ENCODE results near the gene NTHL1.
A peak's percentile ranks its signal among the peaks of the same experiment; 100 is the strongest.

Gene NTHL1

GRCh38 chr16:2047330-2048115 lies at the start of gene NTHL1, which contains the start of gene TSC2:
Gene NTHL1, minus strand, starts transcription at chr16:2047834. Its CDS starts 11 bp downstream, at chr16:2047823.
Gene TSC2, plus strand, starts transcription at chr16:2047985. Its CDS starts 631 bp downstream, at chr16:2048616.
- no peaks in the 10 kb centered on the region for H3K27me3 ChIP-seq (ENCODE audit: control insufficient read depth, insufficient read depth, low read length)
- H3K9ac ChIP-seq (ENCODE audit: low read depth, low read length) = peak within 1 kb of the TSS; percentile 92
- H3K4me3 ChIP-seq (ENCODE audit: low read depth, low read length) = peak within 1 kb of the TSS; percentile 88
- peaks cover 5% of the 10 kb centered on the region for H3K4me1 ChIP-seq (ENCODE audit: control insufficient read depth, insufficient read depth, low read length)
- H3K9me3 ChIP-seq (ENCODE audit: control insufficient read depth, insufficient read depth, low read length) = no peaks in the 10 kb centered on the region
- H3K36me3 ChIP-seq (ENCODE audit: control insufficient read depth, insufficient read depth, low read length) = peaks cover 11% of the 10 kb centered on the region

- Histone ChIP-seq H3K4me1 (ENCODE audit: control insufficient read depth, insufficient read depth, low read length) (no peaks in the 10 kb centered on the region), H3K4me3 (ENCODE audit: low read depth, low read length) (no peak overlapping the region), H3K27me3 (ENCODE audit: control insufficient read depth, insufficient read depth, low read length) (no peaks in the 10 kb centered on the region), H3K9me3 (ENCODE audit: control insufficient read depth, insufficient read depth, low read length) (no peaks in the 10 kb centered on the region), H3K36me3 (ENCODE audit: control insufficient read depth, insufficient read depth, low read length) (peaks cover 28% of the 10 kb centered on the region), H3K9ac (ENCODE audit: low read depth, low read length) (no peak overlapping the region)
These were observed 49.4 kb upstream of the NTHL1 start for GRCh38 chr16:2096853-2097595.

- no peak overlapping the region for H3K9ac ChIP-seq (ENCODE audit: low read depth, low read length)
- peaks cover 25% of the 10 kb centered on the region for H3K36me3 ChIP-seq (ENCODE audit: control insufficient read depth, insufficient read depth, low read length)
- no peak overlapping the region for H3K4me3 ChIP-seq (ENCODE audit: low read depth, low read length)
These were observed 48.4 kb upstream of the NTHL1 start for GRCh38 chr16:2095918-2096582.

GRCh38 chr16:2095315-2095853 lies 47.8 kb upstream of the NTHL1 start:
- H3K4me3 ChIP-seq (ENCODE audit: low read depth, low read length) = no peak overlapping the region
- H3K9me3 ChIP-seq (ENCODE audit: control insufficient read depth, insufficient read depth, low read length) = no peaks in the 10 kb centered on the region
- peaks cover 22% of the 10 kb centered on the region for H3K36me3 ChIP-seq (ENCODE audit: control insufficient read depth, insufficient read depth, low read length)
- H3K27me3 ChIP-seq (ENCODE audit: control insufficient read depth, insufficient read depth, low read length) = no peaks in the 10 kb centered on the region
- H3K9ac ChIP-seq (ENCODE audit: low read depth, low read length) = no peak overlapping the region
- H3K4me1 ChIP-seq (ENCODE audit: control insufficient read depth, insufficient read depth, low read length) = no peaks in the 10 kb centered on the region

More at GRCh38 chr16:2095918-2096582, 48.4 kb upstream of the NTHL1 start:
- Histone ChIP-seq H3K27me3 (ENCODE audit: control insufficient read depth, insufficient read depth, low read length) (no peaks in the 10 kb centered on the region), H3K9me3 (ENCODE audit: control insufficient read depth, insufficient read depth, low read length) (no peaks in the 10 kb centered on the region), H3K4me1 (ENCODE audit: control insufficient read depth, insufficient read depth, low read length) (no peaks in the 10 kb centered on the region)

GRCh38 chr16:2093793-2094192 lies 46.2 kb upstream of the NTHL1 start:
- H3K4me1 ChIP-seq (ENCODE audit: control insufficient read depth, insufficient read depth, low read length) = no peaks in the 10 kb centered on the region
- no peak overlapping the region for H3K9ac ChIP-seq (ENCODE audit: low read depth, low read length)
- no peak overlapping the region for H3K4me3 ChIP-seq (ENCODE audit: low read depth, low read length)
- no peaks in the 10 kb centered on the region for H3K9me3 ChIP-seq (ENCODE audit: control insufficient read depth, insufficient read depth, low read length)
- H3K36me3 ChIP-seq (ENCODE audit: control insufficient read depth, insufficient read depth, low read length) = peaks cover 32% of the 10 kb centered on the region
- H3K27me3 ChIP-seq (ENCODE audit: control insufficient read depth, insufficient read depth, low read length) = no peaks in the 10 kb centered on the region

GRCh38 chr16:2092866-2093265 lies 45.2 kb upstream of the NTHL1 start:
- Histone ChIP-seq H3K4me3 (ENCODE audit: low read depth, low read length) (no peak overlapping the region), H3K36me3 (ENCODE audit: control insufficient read depth, insufficient read depth, low read length) (peaks cover 41% of the 10 kb centered on the region), H3K4me1 (ENCODE audit: control insufficient read depth, insufficient read depth, low read length) (no peaks in the 10 kb centered on the region), H3K9me3 (ENCODE audit: control insufficient read depth, insufficient read depth, low read length) (no peaks in the 10 kb centered on the region), H3K9ac (ENCODE audit: low read depth, low read length) (no peak overlapping the region), H3K27me3 (ENCODE audit: control insufficient read depth, insufficient read depth, low read length) (no peaks in the 10 kb centered on the region)

GRCh38 chr16:2092256-2092620 lies 44.6 kb upstream of the NTHL1 start:
- Histone ChIP-seq H3K9me3 (ENCODE audit: control insufficient read depth, insufficient read depth, low read length) (no peaks in the 10 kb centered on the region), H3K4me1 (ENCODE audit: control insufficient read depth, insufficient read depth, low read length) (no peaks in the 10 kb centered on the region), H3K36me3 (ENCODE audit: control insufficient read depth, insufficient read depth, low read length) (peaks cover 43% of the 10 kb centered on the region), H3K9ac (ENCODE audit: low read depth, low read length) (no peak overlapping the region), H3K4me3 (ENCODE audit: low read depth, low read length) (peak overlapping the region; percentile 60), H3K27me3 (ENCODE audit: control insufficient read depth, insufficient read depth, low read length) (no peaks in the 10 kb centered on the region)

- Histone ChIP-seq H3K4me3 (ENCODE audit: low read depth, low read length) (peak overlapping the region; percentile 60), H3K9me3 (ENCODE audit: control insufficient read depth, insufficient read depth, low read length) (no peaks in the 10 kb centered on the region), H3K4me1 (ENCODE audit: control insufficient read depth, insufficient read depth, low read length) (no peaks in the 10 kb centered on the region), H3K36me3 (ENCODE audit: control insufficient read depth, insufficient read depth, low read length) (peaks cover 45% of the 10 kb centered on the region), H3K27me3 (ENCODE audit: control insufficient read depth, insufficient read depth, low read length) (no peaks in the 10 kb centered on the region), H3K9ac (ENCODE audit: low read depth, low read length) (peak overlapping the region; percentile 60)
These were observed 44.1 kb upstream of the NTHL1 start for GRCh38 chr16:2091547-2092255.

GRCh38 chr16:2090777-2091546 lies 43.3 kb upstream of the NTHL1 start:
- H3K4me1 ChIP-seq (ENCODE audit: control insufficient read depth, insufficient read depth, low read length) = no peaks in the 10 kb centered on the region
- peaks cover 48% of the 10 kb centered on the region for H3K36me3 ChIP-seq (ENCODE audit: control insufficient read depth, insufficient read depth, low read length)
- no peaks in the 10 kb centered on the region for H3K9me3 ChIP-seq (ENCODE audit: control insufficient read depth, insufficient read depth, low read length)
- H3K9ac ChIP-seq (ENCODE audit: low read depth, low read length) = peak overlapping the region; percentile 76
- peak overlapping the region; percentile 60 for H3K4me3 ChIP-seq (ENCODE audit: low read depth, low read length)
- H3K27me3 ChIP-seq (ENCODE audit: control insufficient read depth, insufficient read depth, low read length) = no peaks in the 10 kb centered on the region

- Histone ChIP-seq H3K9ac (ENCODE audit: low read depth, low read length) (peak overlapping the region; percentile 76), H3K4me1 (ENCODE audit: control insufficient read depth, insufficient read depth, low read length) (no peaks in the 10 kb centered on the region), H3K27me3 (ENCODE audit: control insufficient read depth, insufficient read depth, low read length) (no peaks in the 10 kb centered on the region), H3K36me3 (ENCODE audit: control insufficient read depth, insufficient read depth, low read length) (peaks cover 50% of the 10 kb centered on the region), H3K4me3 (ENCODE audit: low read depth, low read length) (no peak overlapping the region), H3K9me3 (ENCODE audit: control insufficient read depth, insufficient read depth, low read length) (no peaks in the 10 kb centered on the region)
These were observed 42.8 kb upstream of the NTHL1 start for GRCh38 chr16:2090481-2090776.

Measured in iPS-15b (cell line).